T-cell (primary cell): ENCODE results near the gene ARHGAP24. TPM values are rescaled to one million over a fixed set of nuclear protein-coding genes. Genes with fewer than 3 reads are reported as not detected.
"Not testable (repeated sequence)": the region's sequence is repeated elsewhere in the genome, so short reads cannot be mapped to it uniquely, and the experiment has no call there.

Experiments
- ATAC-seq, 4 experiments: fragments of 200-7000 bp in 3 of 4; fragments of 150-1000 bp in 1 of 4; cut with Tn5 transposase; replicated peaks in 1 of 4; 1 replicate in 3 of 4; 2 replicates in 1 of 4; pipeline ENCODE4 v1.10.0; 2021; ENCODE audit warnings: moderate library complexity in 3 of 4, mild to moderate bottlenecking in 2 of 4, moderate number of reproducible peaks in 1 of 4
- CTCF ChIA-PET, 2 donors: fragments of 300-600 bp; sonication (Branson Sonifier 250); formaldehyde crosslinking; loops; one replicate each; lab custom pipeline; 2022; ENCODE audit warnings: antibody characterized with exemption in 2 of 2; lab: Charles Lee
- POLR2A ChIA-PET, 2 donors: fragments of 300-600 bp; sonication (Branson Sonifier 250); formaldehyde crosslinking; loops; one replicate each; lab custom pipeline; 2022; ENCODE audit warnings: antibody characterized with exemption in 2 of 2; lab: Charles Lee
- DNase-seq, 35 experiments: peaks; one replicate each; pipeline versions ENCODE4 v3.0.0 to v3.0.0-alpha.2; 2013 to 2023
- H3K27ac ChIP-seq: one replicate; pipeline ENCODE4 v1.5.1; 2013; ENCODE audit warnings: low read length
- H3K27me3 ChIP-seq, 2 experiments: replicated peaks in 1 of 2; 1 replicate in 1 of 2; 2 replicates in 1 of 2; pipeline versions ENCODE4 v1.6.1 to v1.7.0; 2013; ENCODE audit warnings: low read length in 1 of 2, mixed read lengths in 1 of 2; ENCODE audit not compliant: control insufficient read depth in 2 of 2, insufficient read depth in 2 of 2; ENCODE audit errors: extremely low read depth in 1 of 2
- H3K36me3 ChIP-seq, 2 donors: 1 replicate in 1 of 2; 2 replicates in 1 of 2; pipeline versions ENCODE4 v1.6.1 to v1.7.0; 2013; ENCODE audit warnings: low read length in 1 of 2; ENCODE audit not compliant: control insufficient read depth in 2 of 2, insufficient read depth in 1 of 2; ENCODE audit errors: extremely low read depth in 1 of 2
- H3K4me1 ChIP-seq, 2 experiments: 1 replicate in 1 of 2; 2 replicates in 1 of 2; pipeline versions ENCODE4 v1.6.1 to v1.7.0; 2013; ENCODE audit warnings: low read length in 2 of 2, mixed read lengths in 1 of 2; ENCODE audit not compliant: insufficient read depth in 2 of 2, control insufficient read depth in 1 of 2; ENCODE audit errors: extremely low read depth in 1 of 2
- H3K4me3 ChIP-seq, 2 donors: 1 replicate in 1 of 2; 2 replicates in 1 of 2; pipeline versions ENCODE4 v1.5.1 to v1.7.0; 2013; ENCODE audit warnings: mild to moderate bottlenecking in 2 of 2, low read length in 1 of 2, moderate library complexity in 1 of 2; ENCODE audit not compliant: control insufficient read depth in 1 of 2; ENCODE audit errors: extremely low read depth in 1 of 2
- H3K9me3 ChIP-seq: 2 replicates; pipeline ENCODE4 v1.7.0; 2013
- H3K27ac Mint-ChIP-seq, 2 donors: one replicate each; pipeline ENCODE4 v1.8.0; 2020 to 2021; ENCODE audit warnings: mild to moderate bottlenecking in 2 of 2, mixed read lengths in 2 of 2
- H3K27me3 Mint-ChIP-seq, 2 donors: one replicate each; pipeline ENCODE4 v1.8.0; 2021 to 2022; ENCODE audit warnings: mixed read lengths in 2 of 2
- H3K36me3 Mint-ChIP-seq: one replicate; pipeline ENCODE4 v1.8.0; 2021; ENCODE audit warnings: mixed read lengths
- H3K4me1 Mint-ChIP-seq, 3 donors: one replicate each; pipeline ENCODE4 v1.8.0; 2020 to 2022; ENCODE audit warnings: mixed read lengths in 3 of 3, mild to moderate bottlenecking in 1 of 3
- H3K4me3 Mint-ChIP-seq, 3 donors: one replicate each; pipeline ENCODE4 v1.8.0; 2020 to 2022; ENCODE audit warnings: mild to moderate bottlenecking in 3 of 3, mixed read lengths in 3 of 3, moderate library complexity in 3 of 3
- H3K9me3 Mint-ChIP-seq, 3 donors: one replicate each; pipeline ENCODE4 v1.8.0; 2020 to 2022; ENCODE audit warnings: mixed read lengths in 3 of 3
- WGBS: methylation state at CpG from one replicate; pipeline ENCODE4 v1.1.5; 2013; ENCODE audit warnings: missing lambda C conversion rate; ENCODE audit not compliant: insufficient coverage; 5-methylcytosine and 5-hydroxymethylcytosine counted together
- total RNA-seq, 35 experiments: library from RNA in 6 of 35; stranded (reverse) in 6 of 35; fragments of 120-200 nt in 1 of 35; gene quantifications; one replicate each; pipeline versions ENCODE4 v1.2.1 to v1.2.4 and lab custom pipeline; 2013 to 2026

The ARHGAP24 gene
- total RNA-seq, 5 donors from 2014 or later (not counting 1 experiment from before 2014, with no cell fraction given), result 0.45 to 2.7 (median 1.8) TPM

GRCh38 chr4:86015412-86016350 lies 540.7 kb downstream of the ARHGAP24 start:
- H3K4me3 Mint-ChIP-seq, result no peak overlapping the region
- H3K4me1 Mint-ChIP-seq, result no peaks in the 10 kb centered on the region
- H3K9me3 Mint-ChIP-seq, result peaks cover 0 to 3% (median 0%) of the 10 kb centered on the region in 3 donors
- DNase-seq, result no peak
- H3K9me3 ChIP-seq, result no peaks in the 10 kb centered on the region
- H3K4me3 ChIP-seq, result no peak overlapping the region
- no peak overlapping the region for H3K27ac Mint-ChIP-seq
- ChIA-PET POLR2A (no interaction called here), CTCF (no interaction called here)
- no peaks in the 10 kb centered on the region for H3K4me1 ChIP-seq
- H3K36me3 Mint-ChIP-seq, result no peaks in the 10 kb centered on the region
- H3K27me3 Mint-ChIP-seq, result no peaks in the 10 kb centered on the region
- no peak overlapping the region for H3K27ac ChIP-seq
- no peaks in the 10 kb centered on the region for H3K36me3 ChIP-seq
- no CpG with 5 or more reads among the region's 2 CpGs for WGBS
- H3K27me3 ChIP-seq, result no peaks in the 10 kb centered on the region
- ATAC-seq, result no peak

- POLR2A ChIA-PET, result no interaction called here
- ATAC-seq, result no peak
- peaks cover 0 to 3% (median 0%) of the 10 kb centered on the region in 3 donors for H3K9me3 Mint-ChIP-seq
- no CpG with 5 or more reads among the region's 1 CpG for WGBS
- H3K27me3 Mint-ChIP-seq, result no peaks in the 10 kb centered on the region
- no peak overlapping the region for H3K4me3 Mint-ChIP-seq
- H3K27ac ChIP-seq, result no peak overlapping the region
- no peaks in the 10 kb centered on the region for H3K36me3 Mint-ChIP-seq
- H3K36me3 ChIP-seq, result no peaks in the 10 kb centered on the region
- CTCF ChIA-PET, result no interaction called here
- DNase-seq, result no peak
- no peaks in the 10 kb centered on the region for H3K4me1 ChIP-seq
- H3K4me1 Mint-ChIP-seq, result no peaks in the 10 kb centered on the region
- no peaks in the 10 kb centered on the region for H3K9me3 ChIP-seq
- no peaks in the 10 kb centered on the region for H3K27me3 ChIP-seq
- no peak overlapping the region for H3K4me3 ChIP-seq
- no peak overlapping the region for H3K27ac Mint-ChIP-seq
Observed at GRCh38 chr4:86019362-86019761, 544.4 kb downstream of the ARHGAP24 start.

- Mint-ChIP-seq H3K9me3 (no peaks in the 10 kb centered on the region), H3K4me1 (no peaks in the 10 kb centered on the region), H3K27me3 (no peaks in the 10 kb centered on the region), H3K27ac (no peak overlapping the region), H3K4me3 (no peak overlapping the region), H3K36me3 (no peaks in the 10 kb centered on the region)
- Histone ChIP-seq H3K4me3 (no peak overlapping the region), H3K9me3 (no peaks in the 10 kb centered on the region), H3K36me3 (no peaks in the 10 kb centered on the region), H3K27me3 (no peaks in the 10 kb centered on the region), H3K27ac (no peak overlapping the region), H3K4me1 (no peaks in the 10 kb centered on the region)
- CTCF ChIA-PET, result no interaction called here
- DNase-seq (no peak), ATAC-seq (no peak)
- POLR2A ChIA-PET, result no interaction called here
Observed at GRCh38 chr4:86019906-86020305, 545.0 kb downstream of the ARHGAP24 start.

- CTCF ChIA-PET, H3K36me3 Mint-ChIP-seq, DNase-seq, H3K4me1 ChIP-seq, H3K27ac ChIP-seq, H3K27me3 Mint-ChIP-seq, H3K27ac Mint-ChIP-seq, ATAC-seq, POLR2A ChIA-PET, H3K4me3 ChIP-seq, H3K9me3 Mint-ChIP-seq, H3K27me3 ChIP-seq, H3K36me3 ChIP-seq, H3K9me3 ChIP-seq, H3K4me1 Mint-ChIP-seq, H3K4me3 Mint-ChIP-seq: not testable (repeated sequence)
- WGBS, result 91% methylated on average over 10 of the region's 24 CpGs
Observed at GRCh38 chr4:86021671-86022070, 546.7 kb downstream of the ARHGAP24 start.

GRCh38 chr4:86026720-86027119 lies 551.8 kb downstream of the ARHGAP24 start:
- Mint-ChIP-seq H3K4me3 (no peak overlapping the region), H3K27ac (no peak overlapping the region), H3K36me3 (no peaks in the 10 kb centered on the region), H3K9me3 (no peaks in the 10 kb centered on the region), H3K4me1 (no peaks in the 10 kb centered on the region), H3K27me3 (no peaks in the 10 kb centered on the region)
- no peak overlapping the region for H3K4me3 ChIP-seq
- H3K27me3 ChIP-seq, result no peaks in the 10 kb centered on the region
- H3K36me3 ChIP-seq, result no peaks in the 10 kb centered on the region
- ATAC-seq (no peak), DNase-seq (no peak)
- ChIA-PET POLR2A (no interaction called here), CTCF (no interaction called here)
- WGBS, result no CpG with 5 or more reads among the region's 8 CpGs
- no peaks in the 10 kb centered on the region for H3K4me1 ChIP-seq
- H3K9me3 ChIP-seq, result no peaks in the 10 kb centered on the region
- H3K27ac ChIP-seq, result no peak overlapping the region

GRCh38 chr4:86031927-86032326 lies 557.0 kb downstream of the ARHGAP24 start:
- ATAC-seq, result no peak
- no CpG with 5 or more reads among the region's 3 CpGs for WGBS

More at GRCh38 chr4:86031927-86032326, 557.0 kb downstream of the ARHGAP24 start:
- peaks cover 0 to 7% of the 10 kb centered on the region in 2 donors for H3K27me3 Mint-ChIP-seq
- Histone ChIP-seq H3K36me3 (no peaks in the 10 kb centered on the region), H3K4me1 (peaks cover 0 to 11% of the 10 kb centered on the region in 2 experiments), H3K27ac (no peak overlapping the region), H3K27me3 (no peaks in the 10 kb centered on the region), H3K9me3 (no peaks in the 10 kb centered on the region), H3K4me3 (no peak overlapping the region)
- H3K9me3 Mint-ChIP-seq, result no peaks in the 10 kb centered on the region
- ChIA-PET POLR2A (no interaction called here), CTCF (interaction anchor here in 1 of 2 donors (1.2 kb wide), 1 partner anchor 11 kb away, joined by 3 read pairs; no protein-coding TSS in a partner anchor)
- H3K4me1 Mint-ChIP-seq, result no peaks in the 10 kb centered on the region
- H3K36me3 Mint-ChIP-seq, result no peaks in the 10 kb centered on the region
- H3K27ac Mint-ChIP-seq, result no peak overlapping the region
- H3K4me3 Mint-ChIP-seq, result no peak overlapping the region
- no peak for DNase-seq
